Measurements from ENCODE around the gene NEURL2.
"Not testable (repeated sequence)": the region's sequence is repeated elsewhere in the genome, so short reads cannot be mapped to it uniquely, and the experiment has no call there.

NEURL2 gene

DNA sequence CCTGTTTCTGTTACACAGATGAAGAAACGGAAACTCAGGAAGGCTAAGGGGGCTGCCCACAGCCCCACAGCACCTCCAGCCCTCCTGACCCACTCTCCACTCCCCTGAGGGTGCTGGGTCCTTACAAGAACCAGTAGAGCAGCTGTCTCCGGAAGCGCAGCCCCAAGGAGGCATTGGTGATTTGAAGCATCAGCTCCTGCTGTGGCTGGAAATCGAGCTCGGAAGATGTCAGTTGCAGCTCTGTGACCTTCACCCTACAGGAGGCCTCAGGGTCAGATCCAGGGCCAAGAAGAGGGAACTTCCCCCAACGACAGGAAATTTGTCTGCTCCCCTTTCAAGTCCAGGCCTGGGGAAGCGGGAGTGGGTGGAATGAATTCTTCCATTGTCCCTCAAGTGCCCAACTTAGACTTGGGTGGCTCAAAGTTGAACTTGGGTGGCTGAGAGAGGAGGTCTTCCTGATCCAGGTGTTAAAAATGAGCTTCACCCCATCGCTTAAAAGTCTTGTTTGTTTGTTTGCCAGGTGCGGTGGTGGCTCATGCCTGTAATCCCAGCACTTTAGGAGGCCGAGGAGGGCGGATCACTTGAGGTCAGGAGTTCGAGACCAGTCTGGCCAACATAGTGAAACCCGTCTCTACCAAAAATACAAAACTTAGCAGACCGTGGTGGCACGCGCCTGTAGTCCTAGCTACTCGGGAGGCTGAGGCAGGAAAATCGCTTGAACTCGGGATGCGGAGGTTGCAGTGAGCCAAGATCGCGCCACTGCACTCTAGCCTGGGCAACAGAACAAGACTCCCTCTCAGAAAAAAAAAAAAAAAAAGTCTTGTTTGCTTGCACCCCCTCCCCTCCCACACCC, 19.0 kb upstream of the NEURL2 start:
- no peak overlapping the region for H3K27ac ChIP-seq (ENCODE audit: low read length)
- H3K4me3 ChIP-seq (ENCODE audit: low read length), result no peak overlapping the region
- WGBS (ENCODE audit: insufficient coverage, insufficient read length), result no CpG with 5 or more reads among the region's 22 CpGs

DNA sequence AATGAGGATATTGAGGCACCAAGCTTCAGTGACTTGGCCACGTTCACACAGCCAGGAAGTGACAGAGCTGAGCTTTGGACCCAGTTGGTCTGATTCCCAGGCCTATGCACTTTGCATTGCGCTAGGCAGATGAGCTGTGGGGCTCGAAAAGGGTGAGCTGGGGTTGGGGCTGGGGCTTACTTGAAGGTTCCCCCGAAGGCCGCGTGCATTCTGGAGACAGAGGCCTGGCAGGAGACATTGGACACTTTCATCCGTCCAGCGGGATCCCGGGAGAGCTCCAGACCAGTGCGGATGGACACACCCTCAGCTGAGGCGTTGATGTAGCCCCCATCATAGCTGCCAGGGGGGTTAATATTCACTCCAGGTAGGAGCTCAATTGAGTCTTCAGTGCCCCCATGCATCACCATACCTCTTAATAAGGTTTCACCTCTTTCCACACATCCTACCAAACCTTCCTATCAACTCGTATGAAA, 18.4 kb upstream of the NEURL2 start:
- 100% methylated on average over 1 of the region's 12 CpGs for WGBS (ENCODE audit: insufficient coverage, insufficient read length)
- Histone ChIP-seq H3K36me3 (ENCODE audit: control insufficient read depth, insufficient read depth, low read length) (peaks cover 18% of the 10 kb centered on the region), H3K4me3 (ENCODE audit: low read length) (no peak overlapping the region), H3K27ac (ENCODE audit: low read length) (no peak overlapping the region), H3K9me3 (ENCODE audit: control insufficient read depth, insufficient read depth, low read length) (no peaks in the 10 kb centered on the region), H3K4me1 (ENCODE audit: control insufficient read depth, insufficient read depth, low read length) (peaks cover 3% of the 10 kb centered on the region; the same call in 1 of the 2 replicates), H3K27me3 (ENCODE audit: control insufficient read depth, insufficient read depth, low read length) (no peaks in the 10 kb centered on the region)
- DNase-seq (ENCODE audit: low read depth, low spot score), result no peak

More for the DNA sequence above, 19.0 kb upstream of the NEURL2 start:
- H3K36me3 ChIP-seq (ENCODE audit: control insufficient read depth, insufficient read depth, low read length), result peaks cover 12% of the 10 kb centered on the region
- H3K9me3 ChIP-seq (ENCODE audit: control insufficient read depth, insufficient read depth, low read length), result no peaks in the 10 kb centered on the region
- no peaks in the 10 kb centered on the region for H3K27me3 ChIP-seq (ENCODE audit: control insufficient read depth, insufficient read depth, low read length)
- H3K4me1 ChIP-seq (ENCODE audit: control insufficient read depth, insufficient read depth, low read length), result peaks cover 3% of the 10 kb centered on the region; the same call in 1 of the 2 replicates
- DNase-seq (ENCODE audit: low read depth, low spot score), result no peak

DNA sequence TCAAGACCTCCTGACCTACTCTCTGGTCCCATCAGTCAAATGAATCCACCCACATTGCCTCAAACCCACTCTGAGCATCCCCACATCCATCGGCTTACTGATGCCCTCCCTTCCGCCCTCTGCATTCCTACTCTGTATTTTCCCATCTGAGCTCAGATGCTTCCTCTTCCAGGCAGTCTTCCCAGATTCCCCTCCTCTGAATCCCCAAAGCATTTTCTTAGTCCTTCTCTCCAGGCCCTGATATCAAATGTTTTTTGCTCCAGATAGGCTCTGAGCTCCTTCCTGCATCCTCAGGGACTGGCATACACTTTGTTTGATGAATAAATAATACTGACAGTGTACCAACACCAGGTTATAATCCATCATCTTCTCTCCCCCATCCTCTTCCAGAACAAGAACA, 17.1 kb upstream of the NEURL2 start:
- no peaks in the 10 kb centered on the region for H3K9me3 ChIP-seq (ENCODE audit: control insufficient read depth, insufficient read depth, low read length)
- DNase-seq (ENCODE audit: low read depth, low spot score), result no peak
- peaks cover 18% of the 10 kb centered on the region for H3K36me3 ChIP-seq (ENCODE audit: control insufficient read depth, insufficient read depth, low read length)
- no peak overlapping the region for H3K27ac ChIP-seq (ENCODE audit: low read length)
- no peak overlapping the region for H3K4me3 ChIP-seq (ENCODE audit: low read length)
- H3K4me1 ChIP-seq (ENCODE audit: control insufficient read depth, insufficient read depth, low read length), result peaks cover 3% of the 10 kb centered on the region; the same call in 1 of the 2 replicates
- no peaks in the 10 kb centered on the region for H3K27me3 ChIP-seq (ENCODE audit: control insufficient read depth, insufficient read depth, low read length)
- WGBS (ENCODE audit: insufficient coverage, insufficient read length), result no CpG with 5 or more reads among the region's 2 CpGs

DNA sequence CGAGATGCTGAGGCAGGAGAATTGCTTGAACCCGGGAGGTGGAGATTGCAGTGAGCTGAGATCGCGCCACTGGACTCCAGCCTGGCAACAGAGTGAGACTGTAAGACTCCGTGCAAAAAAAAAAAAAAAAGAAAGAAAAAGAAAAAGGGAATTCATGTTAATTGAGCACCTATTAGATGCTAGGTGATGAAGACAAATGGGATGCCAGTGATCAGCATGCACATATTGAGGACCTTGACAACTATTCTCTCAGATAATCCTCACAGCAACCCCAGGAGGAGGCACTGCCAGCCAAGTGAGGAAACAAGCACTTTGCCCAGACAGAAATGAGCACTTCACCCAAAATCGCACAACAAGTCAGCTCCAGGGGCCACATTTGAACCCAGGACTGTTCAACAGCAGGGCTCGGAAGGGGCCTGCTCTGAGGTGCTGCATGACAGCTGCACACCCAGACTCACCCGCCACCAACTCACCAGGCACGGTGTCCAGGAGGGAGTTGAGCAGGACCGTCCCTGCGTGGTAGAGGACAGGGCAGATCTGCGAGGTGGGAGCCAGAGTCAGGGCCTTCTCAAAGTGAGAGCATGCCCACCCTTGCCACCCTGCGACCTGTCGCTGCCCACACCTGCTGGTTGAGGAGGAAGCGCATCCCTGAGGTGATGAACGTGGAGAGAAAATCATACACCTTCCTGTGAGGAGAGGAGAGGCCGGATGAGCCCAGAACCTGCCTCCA, 16.4 kb upstream of the NEURL2 start:
- no peak for DNase-seq (ENCODE audit: low read depth, low spot score)
- Histone ChIP-seq H3K4me1 (ENCODE audit: control insufficient read depth, insufficient read depth, low read length) (peaks cover 1% of the 10 kb centered on the region; the same call in 1 of the 2 replicates), H3K4me3 (ENCODE audit: low read length) (no peak overlapping the region), H3K27ac (ENCODE audit: low read length) (no peak overlapping the region), H3K27me3 (ENCODE audit: control insufficient read depth, insufficient read depth, low read length) (no peaks in the 10 kb centered on the region), H3K36me3 (ENCODE audit: control insufficient read depth, insufficient read depth, low read length) (peaks cover 19% of the 10 kb centered on the region), H3K9me3 (ENCODE audit: control insufficient read depth, insufficient read depth, low read length) (no peaks in the 10 kb centered on the region)
- no CpG with 5 or more reads among the region's 17 CpGs for WGBS (ENCODE audit: insufficient coverage, insufficient read length)

DNA sequence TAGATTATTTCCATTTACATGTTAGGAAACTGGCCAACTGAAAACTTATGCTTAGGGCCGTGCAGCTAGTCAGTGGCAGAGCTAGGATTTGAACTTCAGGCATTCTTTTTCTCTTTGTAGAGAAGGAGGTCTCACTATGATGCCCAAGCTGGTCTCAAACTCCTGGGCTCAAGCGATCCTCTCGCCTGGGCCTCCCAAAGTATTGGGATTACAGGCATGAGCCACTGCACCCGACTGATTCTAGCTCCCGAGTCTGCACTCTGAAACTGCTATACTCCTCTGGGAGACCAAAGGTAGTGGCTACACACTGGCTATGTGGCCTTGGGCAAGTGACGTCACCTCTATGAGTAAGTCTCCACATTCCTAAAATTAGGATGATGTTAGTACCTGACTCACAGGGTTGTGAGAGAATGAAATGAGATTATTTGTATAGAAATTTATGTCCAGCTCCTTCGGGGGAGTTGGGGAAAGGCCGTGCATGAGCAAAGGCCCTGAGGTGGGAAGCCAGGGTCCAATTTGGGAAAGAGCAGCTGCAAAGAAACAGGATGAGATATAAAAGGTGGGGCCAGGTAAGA, 14.6 kb upstream of the NEURL2 start:
- H3K4me3 ChIP-seq (ENCODE audit: low read length), result no peak overlapping the region
- no peak overlapping the region for H3K27ac ChIP-seq (ENCODE audit: low read length)
- H3K36me3 ChIP-seq (ENCODE audit: control insufficient read depth, insufficient read depth, low read length), result peaks cover 27% of the 10 kb centered on the region
- no peak for DNase-seq (ENCODE audit: low read depth, low spot score)
- WGBS (ENCODE audit: insufficient coverage, insufficient read length), result no CpG with 5 or more reads among the region's 8 CpGs
- H3K27me3 ChIP-seq (ENCODE audit: control insufficient read depth, insufficient read depth, low read length), result no peaks in the 10 kb centered on the region
- H3K4me1 ChIP-seq (ENCODE audit: control insufficient read depth, insufficient read depth, low read length), result no peaks in the 10 kb centered on the region
- no peaks in the 10 kb centered on the region for H3K9me3 ChIP-seq (ENCODE audit: control insufficient read depth, insufficient read depth, low read length)

DNA sequence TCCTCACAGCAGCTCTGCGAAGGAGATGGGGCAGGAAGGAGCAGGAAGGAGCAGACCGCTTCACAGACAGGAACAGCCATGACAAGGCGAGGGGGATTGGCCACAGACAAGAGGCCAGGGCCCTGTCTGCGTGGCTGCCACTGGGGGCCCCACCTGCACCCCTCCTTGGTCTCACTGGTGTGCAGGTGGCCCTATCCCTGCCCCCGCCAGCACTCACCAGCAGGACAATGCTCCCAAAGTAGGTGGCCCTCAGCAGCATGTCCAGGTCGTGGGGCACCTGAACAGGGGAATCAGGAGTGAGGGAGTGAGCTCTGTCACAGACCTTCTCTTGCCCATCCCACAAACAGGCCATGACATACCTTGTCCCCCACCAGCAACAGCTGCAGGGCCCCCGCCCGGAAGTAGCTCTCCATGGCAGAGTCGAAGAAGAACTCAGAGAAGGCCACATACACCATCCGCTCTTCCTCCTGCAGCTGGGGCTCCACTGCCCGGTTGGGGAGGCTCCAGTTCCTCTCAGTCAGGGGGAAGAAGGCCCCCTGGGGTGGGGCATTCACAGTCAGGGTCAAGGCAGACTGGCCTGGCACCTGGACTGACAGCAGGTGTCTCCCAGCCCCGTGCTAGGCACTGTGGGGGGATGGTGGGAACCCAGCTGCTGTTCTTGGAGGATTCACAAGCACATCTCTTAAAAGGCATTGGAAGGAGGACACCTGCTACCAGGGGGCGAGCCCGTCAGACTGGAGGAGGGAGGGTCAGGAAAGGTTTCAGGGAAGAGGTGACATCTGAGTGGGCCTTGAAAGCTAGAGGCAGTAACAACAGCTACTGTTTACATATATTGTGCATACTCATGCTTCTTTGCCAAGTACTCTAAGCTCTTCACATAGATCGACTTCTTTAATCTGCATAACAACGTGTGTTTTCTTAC, 13.8 kb upstream of the NEURL2 start:
- H3K27me3 ChIP-seq (ENCODE audit: control insufficient read depth, insufficient read depth, low read length), result no peaks in the 10 kb centered on the region
- H3K4me1 ChIP-seq (ENCODE audit: control insufficient read depth, insufficient read depth, low read length), result no peaks in the 10 kb centered on the region
- no peak overlapping the region for H3K27ac ChIP-seq (ENCODE audit: low read length)
- peaks cover 27% of the 10 kb centered on the region for H3K36me3 ChIP-seq (ENCODE audit: control insufficient read depth, insufficient read depth, low read length)
- no CpG with 5 or more reads among the region's 16 CpGs for WGBS (ENCODE audit: insufficient coverage, insufficient read length)
- no peak for DNase-seq (ENCODE audit: low read depth, low spot score)
- H3K4me3 ChIP-seq (ENCODE audit: low read length), result no peak overlapping the region
- H3K9me3 ChIP-seq (ENCODE audit: control insufficient read depth, insufficient read depth, low read length), result no peaks in the 10 kb centered on the region

DNA sequence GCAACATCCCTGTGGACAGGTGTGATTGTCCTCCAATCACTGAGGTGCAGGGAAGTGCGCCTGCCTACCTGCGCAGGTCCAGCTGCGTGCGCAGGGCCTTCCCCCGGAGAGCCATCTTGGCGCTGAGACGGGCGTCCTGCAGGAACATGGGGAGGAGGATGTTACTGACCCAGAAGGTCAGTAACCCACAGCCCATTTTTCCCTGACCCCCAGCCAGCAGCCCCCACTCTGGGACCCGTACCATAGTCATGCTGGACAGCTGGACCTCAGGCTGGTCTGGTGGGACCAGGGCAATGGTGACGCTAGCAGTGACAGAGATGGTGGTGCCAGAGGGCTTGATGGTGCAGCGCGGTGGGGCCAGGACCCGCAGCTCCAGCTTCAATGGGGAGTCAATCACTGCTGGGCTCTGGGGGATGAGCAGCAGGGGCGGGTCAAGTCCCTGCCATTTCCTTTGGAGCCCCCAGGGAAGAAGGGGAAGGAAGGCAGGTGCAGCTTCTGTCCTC, 11.2 kb upstream of the NEURL2 start:
- H3K4me3 ChIP-seq (ENCODE audit: low read length), result no peak overlapping the region
- WGBS (ENCODE audit: insufficient coverage, insufficient read length), result no CpG with 5 or more reads among the region's 14 CpGs
- no peaks in the 10 kb centered on the region for H3K27me3 ChIP-seq (ENCODE audit: control insufficient read depth, insufficient read depth, low read length)
- no peaks in the 10 kb centered on the region for H3K9me3 ChIP-seq (ENCODE audit: control insufficient read depth, insufficient read depth, low read length)
- DNase-seq (ENCODE audit: low read depth, low spot score), result no peak
- no peaks in the 10 kb centered on the region for H3K4me1 ChIP-seq (ENCODE audit: control insufficient read depth, insufficient read depth, low read length)
- peaks cover 20% of the 10 kb centered on the region for H3K36me3 ChIP-seq (ENCODE audit: control insufficient read depth, insufficient read depth, low read length)
- no peak overlapping the region for H3K27ac ChIP-seq (ENCODE audit: low read length)

DNA sequence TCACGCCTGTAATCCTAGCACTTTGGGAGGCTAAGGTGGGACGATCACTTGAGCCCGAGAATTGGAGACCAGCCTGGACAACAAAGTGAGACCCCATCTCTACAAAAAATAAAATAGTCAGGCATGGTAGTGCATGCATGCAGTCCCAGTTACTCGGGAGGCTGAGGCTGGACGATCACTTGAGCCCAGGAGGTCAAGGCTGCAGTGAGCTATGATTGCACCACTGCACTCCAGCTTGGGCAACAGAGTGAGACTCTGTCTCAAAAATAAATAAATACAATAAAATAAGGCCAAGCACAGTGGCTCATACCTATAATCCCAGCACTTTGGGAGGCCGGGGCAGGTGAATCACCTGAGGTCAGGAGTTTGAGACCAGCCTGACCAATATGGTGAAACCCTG, 10.3 kb upstream of the NEURL2 start:
- not testable (repeated sequence) for H3K4me3 ChIP-seq (ENCODE audit: low read length); H3K4me1 ChIP-seq (ENCODE audit: control insufficient read depth, insufficient read depth, low read length); DNase-seq (ENCODE audit: low read depth, low spot score); H3K27me3 ChIP-seq (ENCODE audit: control insufficient read depth, insufficient read depth, low read length); H3K27ac ChIP-seq (ENCODE audit: low read length); H3K9me3 ChIP-seq (ENCODE audit: control insufficient read depth, insufficient read depth, low read length)
- H3K36me3 ChIP-seq (ENCODE audit: control insufficient read depth, insufficient read depth, low read length), result peaks cover 20% of the 10 kb centered on the region
- no CpG with 5 or more reads among the region's 6 CpGs for WGBS (ENCODE audit: insufficient coverage, insufficient read length)

DNA sequence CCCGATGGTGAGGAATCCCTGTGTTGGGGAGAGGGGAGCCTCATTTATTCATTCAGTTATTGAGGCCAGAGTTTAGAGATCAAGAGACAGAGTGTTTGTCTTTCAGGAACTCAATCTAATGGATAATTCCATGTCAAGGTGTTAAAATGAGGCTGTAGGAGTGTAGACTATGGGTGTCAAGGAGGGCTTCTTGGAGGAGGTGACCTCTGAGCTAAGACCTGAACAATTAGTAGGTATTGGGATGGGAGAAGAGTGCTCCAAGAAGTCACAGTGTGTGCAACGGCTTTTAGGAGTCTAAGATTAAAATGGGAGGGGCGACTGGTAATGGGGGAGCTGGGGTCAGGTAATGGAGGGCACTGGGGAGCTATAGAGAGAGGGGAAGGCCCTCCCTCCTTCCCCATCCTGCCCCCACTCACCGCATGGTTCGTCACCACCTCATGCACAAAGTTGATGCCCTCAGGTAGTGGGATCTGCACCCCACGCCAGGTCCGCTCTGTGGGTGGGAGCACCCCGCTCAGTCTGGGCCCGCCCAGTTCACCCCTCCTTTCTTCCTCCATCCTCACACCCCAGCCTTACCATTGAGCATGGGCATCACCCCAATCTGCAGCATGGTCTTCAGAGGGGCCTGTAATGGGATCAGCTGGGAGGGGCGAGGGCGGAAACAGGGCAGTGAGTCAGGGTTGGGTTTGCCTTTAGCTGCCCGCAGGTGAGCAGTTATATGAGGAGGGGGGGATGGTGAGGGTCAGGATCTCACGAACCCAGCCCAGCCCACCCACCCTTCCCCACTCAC, 8.2 kb upstream of the NEURL2 start:
- WGBS (ENCODE audit: insufficient coverage, insufficient read length), result no CpG with 5 or more reads among the region's 13 CpGs
- H3K4me1 ChIP-seq (ENCODE audit: control insufficient read depth, insufficient read depth, low read length), result no peaks in the 10 kb centered on the region
- no peak for DNase-seq (ENCODE audit: low read depth, low spot score)
- H3K36me3 ChIP-seq (ENCODE audit: control insufficient read depth, insufficient read depth, low read length), result peaks cover 15% of the 10 kb centered on the region
- no peaks in the 10 kb centered on the region for H3K27me3 ChIP-seq (ENCODE audit: control insufficient read depth, insufficient read depth, low read length)
- H3K27ac ChIP-seq (ENCODE audit: low read length), result no peak overlapping the region
- H3K4me3 ChIP-seq (ENCODE audit: low read length), result no peak overlapping the region
- H3K9me3 ChIP-seq (ENCODE audit: control insufficient read depth, insufficient read depth, low read length), result no peaks in the 10 kb centered on the region
